ENCODE results near the gene IFNAR2. TPM values are rescaled to one million over a fixed set of nuclear protein-coding genes. Genes with fewer than 3 reads are reported as not detected.

Gene IFNAR2
- total and polyA plus RNA-seq, 2 donors from 2014 or later, result 14.8 to 56.5 TPM

DNA sequence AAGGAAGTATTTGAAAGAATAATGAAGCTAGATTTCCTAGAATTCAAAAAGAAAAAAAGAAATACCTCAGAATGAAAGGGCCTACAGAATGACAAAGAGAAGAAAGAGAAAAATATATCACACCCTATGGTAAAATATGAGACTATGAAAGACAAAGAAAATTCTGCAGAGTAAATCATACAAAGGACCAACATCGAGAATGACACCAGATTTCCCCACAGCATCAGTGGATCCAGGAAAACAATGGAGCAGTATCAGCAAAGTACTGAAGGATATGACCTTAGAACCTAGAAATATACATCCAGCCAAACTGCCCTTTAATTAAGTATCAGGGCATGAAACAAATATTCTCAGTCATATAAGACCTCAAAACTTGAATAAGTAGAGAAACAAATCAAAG lies 21.2 kb upstream of the IFNAR2 start:
- no peak overlapping the region for H3K27ac ChIP-seq (ENCODE audit: low read depth in 2 of 2, low read length in 2 of 2)
- no peak overlapping the region for H3K4me3 ChIP-seq (ENCODE audit: low read length in 3 of 3)
- no peaks in the 10 kb centered on the region for H3K4me1 ChIP-seq (ENCODE audit: control insufficient read depth in 2 of 3, insufficient read depth in 2 of 3, low read depth in 1 of 3, low read length in 3 of 3)
- H3K27me3 ChIP-seq (ENCODE audit: control insufficient read depth, insufficient read depth, low read length), result no peaks in the 10 kb centered on the region
- no peak overlapping the region for H3K9ac ChIP-seq (ENCODE audit: low read length in 3 of 3)
- FAIRE-seq, result no peak
- no peaks in the 10 kb centered on the region for H3K9me3 ChIP-seq (ENCODE audit: control insufficient read depth in 2 of 3, insufficient read depth in 1 of 3, low read length in 3 of 3)
- intact Hi-C loops (cut with DNase I), result no loop called here
- TF ChIP-seq, protein P1, sequence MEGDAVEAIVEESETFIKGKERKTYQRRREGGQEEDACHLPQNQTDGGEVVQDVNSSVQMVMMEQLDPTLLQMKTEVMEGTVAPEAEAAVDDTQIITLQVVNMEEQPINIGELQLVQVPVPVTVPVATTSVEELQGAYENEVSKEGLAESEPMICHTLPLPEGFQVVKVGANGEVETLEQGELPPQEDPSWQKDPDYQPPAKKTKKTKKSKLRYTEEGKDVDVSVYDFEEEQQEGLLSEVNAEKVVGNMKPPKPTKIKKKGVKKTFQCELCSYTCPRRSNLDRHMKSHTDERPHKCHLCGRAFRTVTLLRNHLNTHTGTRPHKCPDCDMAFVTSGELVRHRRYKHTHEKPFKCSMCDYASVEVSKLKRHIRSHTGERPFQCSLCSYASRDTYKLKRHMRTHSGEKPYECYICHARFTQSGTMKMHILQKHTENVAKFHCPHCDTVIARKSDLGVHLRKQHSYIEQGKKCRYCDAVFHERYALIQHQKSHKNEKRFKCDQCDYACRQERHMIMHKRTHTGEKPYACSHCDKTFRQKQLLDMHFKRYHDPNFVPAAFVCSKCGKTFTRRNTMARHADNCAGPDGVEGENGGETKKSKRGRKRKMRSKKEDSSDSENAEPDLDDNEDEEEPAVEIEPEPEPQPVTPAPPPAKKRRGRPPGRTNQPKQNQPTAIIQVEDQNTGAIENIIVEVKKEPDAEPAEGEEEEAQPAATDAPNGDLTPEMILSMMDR (IDR thresholded peaks at IDR 0.05; ENCODE audit: borderline replicate concordance, extremely low read depth, insufficient read depth), result no peak
- no peaks in the 10 kb centered on the region for H3K36me3 ChIP-seq (ENCODE audit: control insufficient read depth in 2 of 3, insufficient read depth in 3 of 3, low read length in 3 of 3)
- no peak for DNase-seq

- H3K4me3 ChIP-seq (ENCODE audit: low read length in 3 of 3), result no peak overlapping the region
- FAIRE-seq (no peak), DNase-seq (no peak)
- H3K27ac ChIP-seq (ENCODE audit: low read depth in 2 of 2, low read length in 2 of 2), result no peak overlapping the region
- intact Hi-C loops (cut with DNase I), result no loop called here
- no peaks in the 10 kb centered on the region for H3K36me3 ChIP-seq (ENCODE audit: control insufficient read depth in 2 of 3, insufficient read depth in 3 of 3, low read length in 3 of 3)
- no peaks in the 10 kb centered on the region for H3K4me1 ChIP-seq (ENCODE audit: control insufficient read depth in 2 of 3, insufficient read depth in 2 of 3, low read depth in 1 of 3, low read length in 3 of 3)
- TF ChIP-seq, protein P1 (IDR thresholded peaks at IDR 0.05; ENCODE audit: borderline replicate concordance, extremely low read depth, insufficient read depth), result no peak
- no peak overlapping the region for H3K9ac ChIP-seq (ENCODE audit: low read length in 3 of 3)
- no peaks in the 10 kb centered on the region for H3K9me3 ChIP-seq (ENCODE audit: control insufficient read depth in 2 of 3, insufficient read depth in 1 of 3, low read length in 3 of 3)
- H3K27me3 ChIP-seq (ENCODE audit: control insufficient read depth, insufficient read depth, low read length), result no peaks in the 10 kb centered on the region
These were observed 18.4 kb upstream of the IFNAR2 start for GRCh38 chr21:33211305-33211704.

DNA sequence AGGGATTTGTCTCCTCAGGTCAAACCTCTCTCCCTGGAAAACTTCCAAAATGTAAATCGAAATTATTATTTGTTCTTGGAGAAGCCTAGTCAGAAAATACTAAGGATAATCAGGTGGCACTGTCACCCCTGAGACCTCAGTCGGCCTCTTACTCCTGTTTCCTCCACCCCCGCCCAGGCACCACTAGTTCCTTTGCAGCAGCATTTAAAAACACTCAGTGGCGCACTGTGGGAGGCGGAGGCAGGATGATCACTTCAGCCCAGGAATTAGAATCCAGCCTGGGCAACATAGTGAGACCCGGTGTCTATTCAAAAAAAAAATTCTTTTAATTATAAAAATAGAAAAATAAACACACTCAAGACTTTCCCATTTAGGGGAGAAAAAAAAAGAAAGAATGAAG lies 18.0 kb upstream of the IFNAR2 start:
- FAIRE-seq (no peak), DNase-seq (no peak)
- intact Hi-C loops (cut with DNase I), result no loop called here
- Histone ChIP-seq H3K4me1 (ENCODE audit: control insufficient read depth in 2 of 3, insufficient read depth in 2 of 3, low read depth in 1 of 3, low read length in 3 of 3) (no peaks in the 10 kb centered on the region), H3K9ac (ENCODE audit: low read length in 3 of 3) (no peak overlapping the region), H3K27me3 (ENCODE audit: control insufficient read depth, insufficient read depth, low read length) (no peaks in the 10 kb centered on the region), H3K4me3 (ENCODE audit: low read length in 3 of 3) (no peak overlapping the region), H3K9me3 (ENCODE audit: control insufficient read depth in 2 of 3, insufficient read depth in 1 of 3, low read length in 3 of 3) (no peaks in the 10 kb centered on the region), H3K27ac (ENCODE audit: low read depth in 2 of 2, low read length in 2 of 2) (no peak overlapping the region), H3K36me3 (ENCODE audit: control insufficient read depth in 2 of 3, insufficient read depth in 3 of 3, low read length in 3 of 3) (no peaks in the 10 kb centered on the region)
- TF ChIP-seq, protein P1 (IDR thresholded peaks at IDR 0.05; ENCODE audit: borderline replicate concordance, extremely low read depth, insufficient read depth), result no peak

GRCh38 chr21:33212159-33212851 lies 17.4 kb upstream of the IFNAR2 start:
- no peak overlapping the region for H3K4me3 ChIP-seq (ENCODE audit: low read length in 3 of 3)
- FAIRE-seq (no peak), DNase-seq (peak in 1 of 5 donors; percentile 56)
- H3K9ac ChIP-seq (ENCODE audit: low read length in 3 of 3), result no peak overlapping the region
- no peaks in the 10 kb centered on the region for H3K27me3 ChIP-seq (ENCODE audit: control insufficient read depth, insufficient read depth, low read length)
- no peaks in the 10 kb centered on the region for H3K36me3 ChIP-seq (ENCODE audit: control insufficient read depth in 2 of 3, insufficient read depth in 3 of 3, low read length in 3 of 3)
- no peak overlapping the region for H3K27ac ChIP-seq (ENCODE audit: low read depth in 2 of 2, low read length in 2 of 2)
- intact Hi-C loops (cut with DNase I), result no loop called here
- H3K4me1 ChIP-seq (ENCODE audit: control insufficient read depth in 2 of 3, insufficient read depth in 2 of 3, low read depth in 1 of 3, low read length in 3 of 3), result no peaks in the 10 kb centered on the region
- no peaks in the 10 kb centered on the region for H3K9me3 ChIP-seq (ENCODE audit: control insufficient read depth in 2 of 3, insufficient read depth in 1 of 3, low read length in 3 of 3)
- TF ChIP-seq, protein P1 (IDR thresholded peaks at IDR 0.05; ENCODE audit: borderline replicate concordance, extremely low read depth, insufficient read depth), result no peak

Measured in kidney (tissue), 14 donors.